ENCODE results near the gene INSR.

GRCh38 chr19:7257148-7258040, 36.8 kb downstream of the INSR start:
- TF ChIP-seq CTCF (IDR thresholded peaks at IDR 0.05), result no peak
- no peak for TF ChIP-seq SIN3A (IDR thresholded peaks at IDR 0.05; ENCODE audit: borderline replicate concordance, insufficient read depth, low read depth, low read length)

Measured in Panc1 (cell line).